Heart left ventricle (tissue), 13 donors: Measurements from ENCODE around the gene PROCA1.

Experiments
- POLR2A ChIP-seq, 2 donors: fragments of 450-650 bp; IDR thresholded peaks; one replicate each; pipeline ENCODE4 v1.6.1; 2017; ENCODE audit warnings: antibody characterized with exemption in 2 of 2, mild to moderate bottlenecking in 2 of 2, moderate library complexity in 2 of 2
- TF ChIP-seq, protein P1 (sequence below), 12 donors: fragments of 200-600 bp; sonication (generic) in 4 of 12; IDR thresholded peaks; one replicate each; pipeline versions ENCODE4 v1.5.0 to v1.8.0; 2018 to 2022; ENCODE audit warnings: antibody characterized with exemption in 12 of 12, mild to moderate bottlenecking in 5 of 12
- donor health status: ischemic (EF 13 %, LVEDD 7.1; RV severe dilation, severe dysfunction).
- donor health status: DM: no; HTN: yes; CAD: no.
- donor health status: DM: no; HTN: no; CAD: no.
- donor health status: ischemic (EF 25% LVEDD 6.9; RV normal size, moderate dysfunction).
- donor health status: ischemic (EF 25% LVEDD 5.7; RV mildly dilated, moderate dysfunction).
- donor health status: ischemic (EF 35%, LVEDD 5.7; RV mildly dilated, moderate dysfunction).
- donor health status: nonischemic (EF 11% LVEDD 7.7; RV severe dilation, severe dysfunction).
- donor health status: DM: yes; HTN: yes; CAD: no.
- donor health status: PGD.
- donor health status: ischemic (EF 29% LVEDD 5.4; RV normal size, mild dysfunction).
- donor health status: nonischemic (EF 23%, LVEDD 6.1; RV moderate dilation, normal function).

- no peak for TF ChIP-seq POLR2A (IDR thresholded peaks at IDR 0.05)
- TF ChIP-seq, protein P1, sequence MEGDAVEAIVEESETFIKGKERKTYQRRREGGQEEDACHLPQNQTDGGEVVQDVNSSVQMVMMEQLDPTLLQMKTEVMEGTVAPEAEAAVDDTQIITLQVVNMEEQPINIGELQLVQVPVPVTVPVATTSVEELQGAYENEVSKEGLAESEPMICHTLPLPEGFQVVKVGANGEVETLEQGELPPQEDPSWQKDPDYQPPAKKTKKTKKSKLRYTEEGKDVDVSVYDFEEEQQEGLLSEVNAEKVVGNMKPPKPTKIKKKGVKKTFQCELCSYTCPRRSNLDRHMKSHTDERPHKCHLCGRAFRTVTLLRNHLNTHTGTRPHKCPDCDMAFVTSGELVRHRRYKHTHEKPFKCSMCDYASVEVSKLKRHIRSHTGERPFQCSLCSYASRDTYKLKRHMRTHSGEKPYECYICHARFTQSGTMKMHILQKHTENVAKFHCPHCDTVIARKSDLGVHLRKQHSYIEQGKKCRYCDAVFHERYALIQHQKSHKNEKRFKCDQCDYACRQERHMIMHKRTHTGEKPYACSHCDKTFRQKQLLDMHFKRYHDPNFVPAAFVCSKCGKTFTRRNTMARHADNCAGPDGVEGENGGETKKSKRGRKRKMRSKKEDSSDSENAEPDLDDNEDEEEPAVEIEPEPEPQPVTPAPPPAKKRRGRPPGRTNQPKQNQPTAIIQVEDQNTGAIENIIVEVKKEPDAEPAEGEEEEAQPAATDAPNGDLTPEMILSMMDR (IDR thresholded peaks at IDR 0.05): no peak
Observed at GRCh38 chr17:28759256-28759865, 47.7 kb upstream of the PROCA1 start.
